Measurements from ENCODE around the gene CC2D1B. TPM values are rescaled to one million over a fixed set of nuclear protein-coding genes. Genes with fewer than 3 reads are reported as not detected.

CC2D1B gene
- total and polyA plus RNA-seq, 8 donors = 11.6 to 81.0 (median 27.8) TPM

GRCh38 chr1:52358851-52359497 lies 7.0 kb downstream of the CC2D1B start:
- TF ChIP-seq POLR2AphosphoS5 (IDR thresholded peaks at IDR 0.05) (no peak), CTCF (IDR thresholded peaks at IDR 0.05) (no peak), POLR2A (IDR thresholded peaks at IDR 0.05) (no peak), EP300 (IDR thresholded peaks at IDR 0.05) (no peak)
- no peak overlapping the region for H3K27ac ChIP-seq
- H3K4me3 ChIP-seq = no peak overlapping the region
- intact Hi-C loops (cut with DNase I; ENCODE audit: low total_unique reads) = loop anchor here (10.0 kb wide), 1 partner anchor 224 kb away; no protein-coding TSS in a partner anchor
- 95 to 98% (median 96%) methylated on average over 15 to 18 of the region's 18 CpGs for WGBS, 5 donors
- no peak for DNase-seq
- peaks cover 85 to 97% (median 94%) of the 10 kb centered on the region in 4 donors for H3K36me3 ChIP-seq
- H3K27me3 ChIP-seq = no peaks in the 10 kb centered on the region
- H3K4me1 ChIP-seq = peaks cover 0 to 11% (median 2%) of the 10 kb centered on the region in 4 donors
- no peaks in the 10 kb centered on the region for H3K9me3 ChIP-seq

GRCh38 chr1:52357397-52357796 lies 8.6 kb downstream of the CC2D1B start:
- no peaks in the 10 kb centered on the region for H3K9me3 ChIP-seq
- intact Hi-C loops (cut with DNase I; ENCODE audit: low total_unique reads) = loop anchor here (10.0 kb wide), 1 partner anchor 223 kb away; no protein-coding TSS in a partner anchor
- H3K27me3 ChIP-seq = no peaks in the 10 kb centered on the region
- peaks cover 97 to 100% (median 100%) of the 10 kb centered on the region in 4 donors for H3K36me3 ChIP-seq
- 94 to 100% (median 96%) methylated on average over 5 to 9 of the region's 9 CpGs for WGBS, 5 donors
- H3K27ac ChIP-seq = no peak overlapping the region
- H3K4me3 ChIP-seq = no peak overlapping the region
- TF ChIP-seq CTCF (IDR thresholded peaks at IDR 0.05) (no peak), POLR2A (IDR thresholded peaks at IDR 0.05) (no peak), POLR2AphosphoS5 (IDR thresholded peaks at IDR 0.05) (no peak), EP300 (IDR thresholded peaks at IDR 0.05) (no peak)
- H3K4me1 ChIP-seq = peaks cover 0 to 4% (median 0%) of the 10 kb centered on the region in 4 donors
- DNase-seq = no peak

- whole genome bisulfite sequencing, 5 donors = 89 to 97% (median 93%) methylated on average over 4 to 8 of the region's 8 CpGs
- Histone ChIP-seq H3K27me3 (no peaks in the 10 kb centered on the region), H3K36me3 (peaks cover 92 to 100% (median 100%) of the 10 kb centered on the region in 4 donors), H3K9me3 (no peaks in the 10 kb centered on the region), H3K4me3 (no peak overlapping the region), H3K27ac (no peak overlapping the region), H3K4me1 (no peaks in the 10 kb centered on the region)
- intact Hi-C loops (cut with DNase I; ENCODE audit: low total_unique reads) = loop anchor here (10.0 kb wide), 1 partner anchor 222 kb away; no protein-coding TSS in a partner anchor
- TF ChIP-seq POLR2A (IDR thresholded peaks at IDR 0.05) (no peak), EP300 (IDR thresholded peaks at IDR 0.05) (no peak), POLR2AphosphoS5 (IDR thresholded peaks at IDR 0.05) (no peak), CTCF (IDR thresholded peaks at IDR 0.05) (no peak)
- DNase-seq = no peak
Measured at GRCh38 chr1:52356818-52357355, 9.1 kb downstream of the CC2D1B start.

GRCh38 chr1:52355847-52356505 lies 10.0 kb downstream of the CC2D1B start:
- no peak for TF ChIP-seq CTCF (IDR thresholded peaks at IDR 0.05)
- no peak for TF ChIP-seq POLR2A (IDR thresholded peaks at IDR 0.05)
- no peak for TF ChIP-seq EP300 (IDR thresholded peaks at IDR 0.05)
- TF ChIP-seq POLR2AphosphoS5 (IDR thresholded peaks at IDR 0.05) = no peak
- Histone ChIP-seq H3K4me3 (no peak overlapping the region), H3K27ac (no peak overlapping the region), H3K27me3 (no peaks in the 10 kb centered on the region), H3K36me3 (peaks cover 83 to 100% (median 100%) of the 10 kb centered on the region in 4 donors), H3K4me1 (peaks cover 0 to 1% (median 0%) of the 10 kb centered on the region in 4 donors), H3K9me3 (no peaks in the 10 kb centered on the region)
- no peak for DNase-seq
- intact Hi-C loops (cut with DNase I; ENCODE audit: low total_unique reads) = loop anchor here (10.0 kb wide), 1 partner anchor 221 kb away; no protein-coding TSS in a partner anchor
- 78 to 93% (median 90%) methylated on average over 9 to 11 of the region's 11 CpGs for WGBS, 5 donors
